GM12892 (cell line): ENCODE results near the gene DLG1.

ENCODE experiments used
- DNase-seq: peaks from one replicate; pipeline ENCODE4 v3.0.0; 2011; ENCODE audit not compliant: insufficient read length
- FAIRE-seq: peaks from 2 replicates; lab custom pipeline; 2011; peaks lifted over from hg19 to GRCh38; lab: Jason Lieb, UNC
- POLR2A ChIP-seq: IDR thresholded peaks from 2 replicates; pipeline ENCODE4 v1.6.1; 2011; ENCODE audit warnings: low read depth, low read length, control low read depth
- POLR2AphosphoS5 ChIP-seq: IDR thresholded peaks from 2 replicates; pipeline ENCODE4 v1.6.1; 2011; ENCODE audit warnings: low read depth, low read length, control low read depth
- TAF1 ChIP-seq: IDR thresholded peaks from 2 replicates; pipeline ENCODE4 v1.6.1; 2011; ENCODE audit warnings: low read depth, mild to moderate bottlenecking, control low read depth, low read length, borderline replicate concordance

Gene DLG1

GRCh38 chr3:197335428-197336132 lies 37.2 kb upstream of the DLG1 start:
- DNase-seq (no peak), FAIRE-seq (no peak)
- TF ChIP-seq POLR2A, result no peak
- TF ChIP-seq TAF1, result no peak
- TF ChIP-seq POLR2AphosphoS5, result no peak

GRCh38 chr3:197333901-197334639 lies 35.7 kb upstream of the DLG1 start:
- TF ChIP-seq POLR2AphosphoS5, result no peak
- TF ChIP-seq TAF1, result no peak
- TF ChIP-seq POLR2A, result no peak
- no peak for FAIRE-seq
- no peak for DNase-seq

GRCh38 chr3:197331131-197331530 lies 32.7 kb upstream of the DLG1 start:
- TF ChIP-seq POLR2AphosphoS5 (no peak), POLR2A (no peak), TAF1 (no peak)
- DNase-seq, result no peak
- no peak for FAIRE-seq

- DNase-seq (no peak), FAIRE-seq (no peak)
- no peak for TF ChIP-seq POLR2AphosphoS5
- TF ChIP-seq POLR2A, result no peak
- no peak for TF ChIP-seq TAF1
These were observed 31.0 kb upstream of the DLG1 start for GRCh38 chr3:197329382-197329781.

GRCh38 chr3:197328198-197328597 lies 29.8 kb upstream of the DLG1 start:
- no peak for TF ChIP-seq POLR2A
- no peak for TF ChIP-seq POLR2AphosphoS5
- no peak for TF ChIP-seq TAF1
- no peak for DNase-seq
- FAIRE-seq, result no peak

GRCh38 chr3:197327701-197328100 lies 29.3 kb upstream of the DLG1 start:
- no peak for DNase-seq
- no peak for FAIRE-seq
- TF ChIP-seq POLR2A (no peak), POLR2AphosphoS5 (no peak), TAF1 (no peak)

- no peak for FAIRE-seq
- DNase-seq, result no peak
- TF ChIP-seq POLR2A, result no peak
- no peak for TF ChIP-seq TAF1
- TF ChIP-seq POLR2AphosphoS5, result no peak
These were observed 27.4 kb upstream of the DLG1 start for GRCh38 chr3:197325773-197326172.

GRCh38 chr3:197322149-197322548 lies 23.7 kb upstream of the DLG1 start:
- TF ChIP-seq TAF1 (no peak), POLR2A (no peak), POLR2AphosphoS5 (no peak)
- DNase-seq (no peak), FAIRE-seq (no peak)

- TF ChIP-seq TAF1 (no peak), POLR2A (no peak), POLR2AphosphoS5 (no peak)
- FAIRE-seq (no peak), DNase-seq (no peak)
These were observed 22.2 kb upstream of the DLG1 start for GRCh38 chr3:197320582-197320981.

GRCh38 chr3:197317250-197317963 lies 19.0 kb upstream of the DLG1 start:
- DNase-seq (no peak), FAIRE-seq (no peak)
- TF ChIP-seq TAF1, result no peak
- no peak for TF ChIP-seq POLR2A
- TF ChIP-seq POLR2AphosphoS5, result no peak

GRCh38 chr3:197312431-197312830 lies 14.0 kb upstream of the DLG1 start:
- no peak for DNase-seq
- FAIRE-seq, result no peak
- TF ChIP-seq POLR2AphosphoS5, result no peak
- no peak for TF ChIP-seq TAF1
- TF ChIP-seq POLR2A, result no peak

- DNase-seq, result no peak
- TF ChIP-seq POLR2AphosphoS5, result no peak
- TF ChIP-seq POLR2A, result no peak
- no peak for TF ChIP-seq TAF1
- no peak for FAIRE-seq
These were observed 13.2 kb upstream of the DLG1 start for GRCh38 chr3:197311591-197311990.
